Stimulated activated CD4-positive, alpha-beta T cell treated with anti-CD3 and anti-CD28 coated beads, Interleukin-1b, Interleukin-23, amount 100 ng/mL, for 24 hours (primary cell): Measurements from ENCODE around the gene CHCHD4.
A peak's percentile ranks its signal among the peaks of the same experiment; 100 is the strongest.

Experiments used
- DNase-seq, 4 experiments: peaks; one replicate each; pipeline ENCODE4 v3.0.0-alpha.2; 2020; ENCODE audit warnings: low read depth in 4 of 4, low spot score in 1 of 4

Gene CHCHD4

DNA sequence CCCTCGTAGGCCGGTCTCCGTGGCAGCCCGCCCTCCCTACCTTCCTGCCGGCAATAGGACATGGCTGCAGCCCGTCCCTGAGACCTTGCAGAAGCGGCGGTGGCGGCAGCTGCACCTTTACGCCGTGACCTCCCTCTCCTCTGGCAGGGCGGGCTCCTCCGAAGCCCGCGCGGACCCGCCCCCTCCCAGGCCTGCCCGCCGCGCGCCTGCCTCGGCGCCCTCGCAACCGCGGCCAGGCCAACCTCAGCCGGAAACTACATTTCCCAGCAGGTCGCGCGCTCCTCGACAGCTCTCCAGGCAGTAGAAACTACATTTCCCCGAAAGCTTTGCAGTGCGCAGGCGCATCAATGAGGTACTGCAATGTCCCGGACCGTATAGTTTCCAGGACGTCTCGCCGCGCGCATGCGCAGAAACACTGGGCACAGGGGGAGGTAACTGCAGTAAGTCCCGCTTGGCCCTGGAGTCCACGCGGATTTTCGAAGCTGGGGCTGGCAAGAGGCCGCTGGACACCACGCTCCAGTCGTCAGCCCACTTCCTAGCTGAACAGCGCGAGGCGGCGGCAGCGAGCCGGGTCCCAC, at the start of gene CHCHD4, which contains the start of gene TMEM43:
CHCHD4 (minus strand) TSS at position 256 of the 578 bp plus-strand sequence; CDS start at position 62, 194 bp downstream.
TMEM43 (plus strand) TSS at position 438 of the 578 bp plus-strand sequence. CDS start 142 bp downstream, outside the sequence.
- DNase-seq, result peak; percentile 91 to 96 (median 92)

DNA sequence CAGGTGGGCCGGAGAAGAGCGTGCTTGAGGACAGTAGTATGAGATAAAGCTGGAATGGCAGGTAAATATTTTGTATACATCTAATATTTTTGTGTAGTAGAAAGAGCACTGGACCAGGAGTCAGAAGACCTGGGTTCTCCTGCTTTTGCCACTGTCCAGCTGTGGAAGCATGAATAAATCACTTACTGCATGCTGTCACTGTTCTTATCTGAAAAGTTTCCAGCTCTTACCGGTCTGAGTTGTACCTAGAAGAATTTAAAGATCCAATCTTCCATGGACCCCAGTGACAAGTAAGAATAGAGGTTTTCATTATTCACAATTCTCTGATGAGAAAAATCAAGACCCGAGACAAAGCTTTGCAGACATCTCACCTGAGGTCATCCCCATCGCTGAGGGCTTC, 47.8 kb upstream of the CHCHD4 start:
- DNase-seq, result no peak

DNA sequence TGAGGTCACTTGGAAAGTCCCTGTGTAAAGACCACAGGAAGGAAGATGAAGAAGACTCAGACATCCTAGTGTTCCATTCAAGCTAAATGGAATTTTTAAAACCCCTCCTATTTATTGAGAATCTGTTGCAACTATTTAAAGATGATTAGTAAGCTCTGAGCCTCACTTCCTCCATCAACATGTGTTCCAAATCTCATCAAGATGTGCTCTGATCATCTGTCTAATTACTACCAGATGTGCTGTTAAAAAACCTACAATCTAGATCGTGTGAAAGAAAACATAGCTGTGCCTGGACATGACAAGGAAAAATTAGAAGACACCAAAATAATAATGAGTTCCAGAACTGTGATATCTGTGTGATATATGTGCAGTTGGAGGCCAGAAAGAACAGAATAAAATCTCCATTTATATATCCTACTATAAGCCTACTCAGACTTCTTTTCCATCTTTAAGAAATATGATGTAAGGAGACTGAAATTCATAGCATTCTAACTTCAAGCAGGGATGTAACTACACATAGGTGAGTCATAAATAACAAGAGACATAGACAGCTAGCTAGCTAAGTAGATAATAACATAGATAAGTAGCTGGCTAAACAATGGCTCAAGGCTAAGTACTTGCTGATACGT, 46.0 kb upstream of the CHCHD4 start:
- DNase-seq, result no peak

DNA sequence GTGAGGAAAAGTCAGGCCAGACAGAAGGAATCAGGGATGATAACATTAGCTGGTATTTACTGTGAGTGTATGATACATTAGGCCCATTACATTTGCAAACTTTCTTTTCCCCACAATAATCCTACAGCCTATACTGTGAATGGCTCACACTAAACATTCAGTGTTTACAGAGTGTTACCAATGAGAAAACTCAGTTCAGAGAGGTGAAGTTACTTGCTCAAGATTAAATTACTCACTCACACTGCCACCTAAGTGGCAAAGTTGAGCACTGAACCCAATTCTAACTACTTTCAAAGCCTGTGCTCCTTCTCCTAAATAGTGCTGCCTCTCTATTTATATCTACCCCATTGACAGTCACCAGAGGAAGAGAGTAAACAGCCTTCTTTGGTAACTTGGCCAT, 45.2 kb upstream of the CHCHD4 start:
- DNase-seq, result no peak

DNA sequence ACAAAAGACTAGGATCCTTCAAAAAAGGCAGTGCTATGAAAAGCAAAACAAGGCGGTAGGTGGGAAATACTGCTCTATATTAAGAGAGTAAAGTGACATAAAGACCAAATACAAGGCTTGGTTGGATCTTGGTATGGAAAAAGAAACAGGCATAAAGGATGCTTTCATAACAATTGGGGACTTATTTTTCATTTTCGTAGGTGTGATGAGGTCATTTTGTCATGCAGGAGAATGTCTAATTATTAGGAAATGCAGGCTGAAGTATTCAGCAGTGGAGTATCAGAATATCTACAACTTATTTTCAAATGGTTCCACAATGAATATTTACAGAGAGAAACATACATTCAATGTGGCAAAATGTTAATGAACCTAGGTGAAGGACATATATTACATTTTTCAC, 44.8 kb upstream of the CHCHD4 start:
- no peak for DNase-seq

DNA sequence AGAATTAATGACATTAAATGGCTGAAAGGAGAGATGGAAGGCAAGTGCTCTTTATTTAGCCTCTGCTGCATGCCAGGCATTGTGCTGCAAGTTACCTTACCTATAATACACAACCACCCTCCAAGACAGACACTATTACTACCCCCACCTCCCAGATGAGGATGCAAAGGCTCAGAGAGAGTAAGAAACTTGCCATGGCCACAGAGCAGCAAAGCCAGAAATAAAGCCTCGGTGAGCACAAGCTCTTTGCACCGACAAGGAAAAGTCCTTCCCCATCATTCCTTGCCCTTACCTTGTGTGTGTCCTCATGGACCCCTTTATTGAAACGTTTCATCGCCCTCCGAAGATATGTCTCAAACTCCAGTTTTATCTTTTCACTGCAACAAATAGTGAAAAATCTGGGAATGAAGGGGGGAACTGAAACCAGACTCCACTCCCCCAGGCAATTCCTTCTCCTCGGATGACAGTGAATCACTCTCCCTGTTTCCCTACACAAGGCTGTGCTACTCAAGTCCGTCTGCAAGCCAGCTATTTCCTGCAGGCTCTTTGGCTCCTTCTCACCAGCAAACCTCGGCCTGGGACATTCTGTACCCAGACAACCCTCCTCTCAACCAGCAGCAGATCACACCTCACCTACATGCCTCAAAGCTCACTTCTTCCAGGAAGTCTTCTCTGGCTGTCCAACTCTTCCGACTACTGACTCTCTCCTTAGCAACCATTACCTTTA, 42.4 kb upstream of the CHCHD4 start:
- DNase-seq, result no peak

DNA sequence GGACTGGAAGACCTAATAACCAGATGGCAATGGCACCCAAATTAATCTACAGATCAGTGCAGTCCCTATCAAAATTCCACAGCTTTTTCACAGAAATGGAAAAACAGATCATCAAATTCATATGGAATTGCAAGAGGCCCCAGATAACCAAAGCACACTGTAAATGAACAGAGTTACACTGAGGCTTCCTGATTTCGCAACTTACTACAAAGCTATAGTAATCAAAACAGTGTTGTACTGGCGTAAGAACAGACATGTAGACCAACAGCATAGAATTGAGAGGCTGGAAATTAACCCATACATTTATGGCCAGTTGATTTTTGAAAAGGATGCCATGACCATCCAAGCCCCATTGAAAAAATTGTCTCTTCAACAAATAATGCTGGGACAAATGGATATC, 37.5 kb upstream of the CHCHD4 start:
- no peak for DNase-seq

DNA sequence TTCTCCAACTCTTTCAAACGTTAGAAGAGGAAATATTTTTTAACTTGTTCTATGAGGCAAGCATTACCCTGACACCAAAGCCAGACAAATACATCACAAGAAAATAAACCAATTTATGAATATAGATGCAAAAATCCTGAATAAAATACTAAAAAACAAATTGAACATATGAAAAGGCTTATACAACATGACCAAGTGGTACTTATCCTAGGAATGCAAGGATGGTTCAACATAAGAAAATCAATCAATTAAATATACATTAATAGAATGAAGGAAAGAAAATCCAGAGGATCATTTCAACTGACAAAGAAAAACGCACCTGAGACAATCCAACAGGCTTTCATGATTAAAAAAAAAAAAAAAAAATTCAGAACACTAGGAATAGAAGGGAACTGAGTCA, 36.6 kb upstream of the CHCHD4 start:
- DNase-seq, result no peak

DNA sequence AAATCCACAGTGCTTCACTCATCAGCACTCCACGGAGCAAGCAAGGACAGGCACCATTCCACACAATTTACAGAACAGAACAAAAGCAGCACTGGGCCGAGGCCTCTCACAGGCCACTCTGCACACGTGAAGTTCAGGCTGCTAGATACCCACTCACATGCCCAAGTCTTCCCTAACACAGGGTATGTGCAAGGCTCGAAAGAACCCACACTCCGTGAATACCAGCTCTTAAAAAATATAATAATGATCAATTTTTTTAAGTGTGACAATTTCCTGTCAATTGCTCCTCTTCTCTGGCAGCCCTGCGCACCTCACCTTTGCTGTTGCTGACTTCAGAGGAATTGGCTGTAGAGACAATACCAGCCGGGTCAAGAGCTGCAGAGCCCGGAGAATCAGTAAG, 34.8 kb upstream of the CHCHD4 start:
- no peak for DNase-seq

DNA sequence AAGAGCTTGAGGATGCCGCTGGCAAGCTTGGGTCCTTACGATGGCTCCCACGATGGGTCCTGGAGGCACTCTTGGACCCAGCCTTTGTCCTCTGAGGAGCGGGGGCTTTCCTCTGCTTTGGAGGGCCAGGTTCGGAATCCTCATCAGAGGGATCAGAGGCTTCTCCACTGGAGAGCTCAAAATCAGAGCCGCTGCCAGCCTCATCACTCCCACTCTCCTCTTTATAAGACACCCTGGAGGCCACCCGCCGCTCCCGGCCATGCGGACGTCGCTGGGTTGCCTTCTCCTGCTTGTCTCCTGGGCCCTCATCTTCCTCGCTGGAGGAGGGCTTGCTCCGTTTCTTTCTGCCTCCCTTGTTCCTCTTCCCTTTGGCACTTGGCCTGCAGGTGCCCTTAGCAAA, 33.7 kb upstream of the CHCHD4 start:
- DNase-seq, result no peak

DNA sequence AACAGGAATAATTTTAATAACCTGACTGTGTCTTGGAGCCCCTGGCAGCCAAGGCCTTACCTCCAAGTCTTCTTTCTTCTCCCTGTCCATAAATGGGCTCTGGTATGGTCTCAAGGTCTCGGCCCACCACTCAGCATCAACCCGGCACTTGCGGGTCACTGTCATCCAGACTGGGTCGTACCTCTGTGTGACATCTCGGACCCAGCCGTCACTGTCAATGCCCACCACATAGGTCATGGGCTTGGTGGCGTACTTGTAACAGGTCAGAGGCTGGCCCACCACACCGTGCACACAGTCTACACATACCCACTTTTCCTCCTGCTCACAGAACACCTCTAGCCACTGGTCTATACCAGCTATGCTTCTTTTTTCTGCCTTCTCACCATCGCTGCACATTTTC, 33.3 kb upstream of the CHCHD4 start:
- no peak for DNase-seq

DNA sequence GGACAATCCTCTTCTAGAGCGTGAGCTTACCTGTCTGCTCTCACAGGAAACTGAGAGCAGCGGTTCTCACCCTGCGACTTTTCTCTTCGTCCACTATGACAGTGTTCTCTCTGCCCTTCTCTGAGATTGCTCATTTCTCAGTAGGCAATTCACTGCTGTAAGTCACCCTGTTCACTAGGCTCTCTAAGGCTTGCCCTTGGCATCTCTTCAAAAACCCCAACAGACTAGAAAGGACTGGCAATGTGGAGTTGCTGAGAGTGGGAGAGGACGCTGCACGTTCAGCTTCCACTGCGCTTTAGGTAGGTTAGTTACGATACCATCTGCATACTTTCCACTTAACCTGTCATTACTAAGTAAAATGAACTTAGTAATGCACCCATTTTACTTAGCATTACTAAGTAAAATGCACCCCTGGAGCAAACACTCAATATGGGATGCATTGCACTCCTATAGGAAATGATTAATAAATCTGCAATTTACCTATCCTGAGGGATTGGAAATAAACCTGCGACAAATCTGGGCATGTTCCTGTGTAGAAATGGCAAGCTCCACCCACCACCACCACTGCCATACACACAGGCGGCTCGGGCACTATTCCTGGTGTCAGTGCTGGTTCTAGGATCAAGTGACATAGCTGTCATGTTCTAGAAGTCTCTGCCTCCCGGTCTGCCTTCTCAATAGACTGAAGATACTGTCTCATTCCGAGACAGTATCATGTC, 32.3 kb upstream of the CHCHD4 start:
- no peak for DNase-seq

DNA sequence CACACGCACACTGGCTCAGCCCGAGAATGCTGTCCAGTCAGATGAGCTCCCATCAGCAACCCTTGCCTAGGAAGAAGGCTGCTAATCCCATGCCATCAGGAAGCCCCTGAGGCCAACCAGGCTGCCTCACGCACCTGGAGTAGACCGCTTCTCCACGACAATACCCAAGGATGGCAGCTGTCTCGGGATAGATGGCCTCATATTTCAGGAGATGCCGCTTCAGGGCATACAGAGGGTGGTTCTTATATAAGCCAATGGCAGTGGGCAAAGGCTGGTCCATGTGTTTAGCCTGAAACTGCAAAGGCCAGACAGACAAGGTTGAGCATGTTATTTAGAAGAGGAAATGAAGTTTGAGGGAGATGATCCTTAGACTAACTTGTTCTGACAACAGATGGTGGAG, 31.5 kb upstream of the CHCHD4 start:
- DNase-seq, result no peak

DNA sequence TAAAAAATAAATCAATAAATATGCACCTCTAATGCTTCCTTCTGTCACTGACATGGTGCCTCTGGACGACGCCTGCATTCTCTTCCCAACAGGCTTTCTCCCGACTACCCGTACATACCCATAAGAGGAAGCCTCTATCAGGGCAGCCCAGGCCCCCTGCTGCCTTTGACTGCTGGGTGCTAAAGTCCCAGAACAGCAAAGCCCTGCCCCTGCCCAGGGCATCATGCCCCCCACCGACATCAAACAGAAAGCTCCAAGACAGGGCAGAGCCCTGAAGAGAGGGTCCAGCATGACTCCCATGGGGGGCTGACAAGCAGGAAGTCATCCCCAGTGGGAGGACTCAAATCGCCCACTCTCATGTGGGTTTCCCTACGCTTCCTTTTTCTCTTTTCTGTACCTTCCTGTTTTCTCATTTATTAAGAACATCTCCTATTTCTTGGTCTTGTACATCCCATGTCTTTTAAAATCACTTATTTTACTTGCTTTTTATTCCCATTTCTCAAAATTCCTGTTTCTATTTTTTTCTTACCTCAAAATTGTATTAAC, 30.3 kb upstream of the CHCHD4 start:
- no peak for DNase-seq

DNA sequence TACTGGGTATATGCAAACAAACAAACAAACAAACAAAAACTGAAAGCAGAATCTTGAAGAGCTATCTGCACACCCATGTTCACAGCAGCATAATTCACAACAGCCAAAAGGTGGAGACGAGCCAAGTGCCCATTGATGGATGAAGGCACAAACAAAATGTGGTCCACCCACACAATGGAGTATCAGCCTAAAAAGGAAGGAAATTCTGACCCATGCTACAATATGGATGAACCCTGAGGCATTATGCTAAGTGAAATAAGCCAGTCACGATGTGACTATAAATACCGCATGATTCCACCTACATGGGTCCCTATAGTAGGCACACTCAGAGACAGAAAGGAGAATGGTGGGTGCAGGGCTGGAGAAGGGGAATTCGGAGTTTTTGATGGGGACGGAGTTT, 29.6 kb upstream of the CHCHD4 start:
- DNase-seq, result no peak

DNA sequence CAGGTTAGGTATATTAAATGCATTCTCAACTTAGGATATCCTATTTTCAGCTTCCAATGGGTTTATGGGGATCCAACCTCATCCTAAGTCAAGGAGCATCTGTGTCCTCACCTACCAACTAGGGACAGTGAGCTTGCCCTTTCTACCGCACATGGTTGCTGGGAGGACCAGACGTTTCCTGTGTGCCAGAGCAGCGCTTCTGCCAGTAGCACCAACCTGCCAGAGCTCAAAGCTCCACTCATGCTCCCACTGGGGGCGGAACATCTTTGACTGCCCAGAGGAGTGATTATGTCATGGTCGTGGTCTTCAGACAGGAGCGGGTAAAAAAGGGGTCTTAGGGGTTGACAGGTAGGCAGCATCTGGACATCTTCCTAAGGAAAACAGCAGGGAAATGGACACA, 29.0 kb upstream of the CHCHD4 start:
- DNase-seq, result no peak

DNA sequence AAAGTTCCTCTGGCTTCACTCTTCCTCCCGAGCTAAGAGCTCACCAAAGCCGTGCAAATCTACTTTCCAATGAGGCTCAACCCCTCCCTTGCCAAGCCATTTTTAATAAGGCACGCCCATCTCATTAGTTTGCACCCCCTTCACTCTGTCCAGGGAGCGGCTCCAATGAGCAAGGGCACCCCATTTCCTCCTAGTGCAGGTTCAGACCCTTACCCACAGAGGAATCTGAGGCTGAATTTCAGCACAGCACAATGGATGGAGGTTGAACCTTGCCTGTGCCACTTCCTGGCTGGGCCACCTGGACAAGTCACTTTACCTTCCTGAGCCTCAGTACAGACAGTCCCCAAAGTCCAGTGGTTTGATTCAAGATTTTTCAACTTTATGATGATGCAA, 28.3 kb upstream of the CHCHD4 start:
- DNase-seq, result no peak

DNA sequence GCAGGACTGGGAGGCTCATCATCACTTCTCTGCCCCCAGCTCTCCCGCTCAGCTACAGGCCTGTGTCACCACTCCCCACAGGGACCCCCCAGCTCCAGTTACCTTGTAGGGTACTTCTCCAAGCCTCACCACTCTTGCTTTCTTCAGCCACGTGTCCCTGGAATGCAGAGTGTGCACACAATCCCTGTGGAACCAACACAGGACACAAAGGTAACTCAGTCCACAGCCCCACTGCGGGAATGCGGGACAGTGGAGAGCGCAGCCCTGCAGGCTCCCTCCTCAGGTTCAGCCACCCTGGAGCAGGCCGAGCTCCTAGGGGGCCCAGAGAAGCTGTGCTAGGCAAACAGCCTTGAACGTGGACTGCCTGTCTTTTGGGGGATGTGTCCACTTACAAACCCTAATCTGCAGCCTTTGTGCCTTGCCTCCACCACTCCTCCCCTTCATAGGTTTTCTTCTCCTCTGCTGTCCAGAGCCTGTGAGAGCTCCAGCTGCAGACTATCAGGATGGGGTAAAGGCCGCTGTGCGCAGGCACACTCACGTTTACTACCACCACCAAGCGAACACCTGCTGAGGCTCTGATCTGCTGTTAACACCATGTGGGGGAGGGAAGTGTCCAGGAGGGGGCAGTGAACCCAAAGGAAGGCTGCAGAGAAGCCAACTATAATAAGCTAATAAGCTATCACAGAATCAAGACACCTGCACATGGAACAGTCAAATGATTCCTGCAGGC, 27.7 kb upstream of the CHCHD4 start:
- DNase-seq, result no peak

DNA sequence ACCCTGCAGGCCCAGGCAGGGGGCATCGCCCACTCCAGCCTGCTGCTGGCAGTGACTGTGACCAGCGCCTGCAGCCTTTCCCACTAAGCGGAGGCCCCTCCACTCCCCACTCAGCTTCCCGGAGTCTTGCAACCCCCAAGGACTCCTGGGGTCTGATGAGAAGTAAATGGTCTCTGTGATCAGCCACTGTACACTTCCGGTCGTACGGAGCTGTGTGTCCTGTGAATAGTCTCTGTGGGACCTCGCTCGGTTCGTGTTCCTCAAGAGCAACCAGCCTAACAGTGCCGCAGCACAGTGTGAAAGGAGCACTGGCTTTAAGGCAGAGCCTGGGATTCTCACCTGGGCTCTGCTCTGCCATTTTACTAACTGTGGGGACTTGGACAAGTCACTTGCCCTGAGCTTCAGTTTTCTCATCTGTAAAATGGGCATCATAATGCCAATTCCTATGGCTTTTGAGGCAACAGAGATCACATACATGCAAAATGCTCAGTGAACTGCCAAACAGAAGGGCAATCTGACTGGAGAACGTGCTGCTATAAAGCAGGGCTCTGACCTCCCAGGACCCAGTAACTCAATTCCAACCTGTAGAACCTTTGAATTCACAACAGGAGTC, 26.9 kb upstream of the CHCHD4 start:
- DNase-seq, result no peak

DNA sequence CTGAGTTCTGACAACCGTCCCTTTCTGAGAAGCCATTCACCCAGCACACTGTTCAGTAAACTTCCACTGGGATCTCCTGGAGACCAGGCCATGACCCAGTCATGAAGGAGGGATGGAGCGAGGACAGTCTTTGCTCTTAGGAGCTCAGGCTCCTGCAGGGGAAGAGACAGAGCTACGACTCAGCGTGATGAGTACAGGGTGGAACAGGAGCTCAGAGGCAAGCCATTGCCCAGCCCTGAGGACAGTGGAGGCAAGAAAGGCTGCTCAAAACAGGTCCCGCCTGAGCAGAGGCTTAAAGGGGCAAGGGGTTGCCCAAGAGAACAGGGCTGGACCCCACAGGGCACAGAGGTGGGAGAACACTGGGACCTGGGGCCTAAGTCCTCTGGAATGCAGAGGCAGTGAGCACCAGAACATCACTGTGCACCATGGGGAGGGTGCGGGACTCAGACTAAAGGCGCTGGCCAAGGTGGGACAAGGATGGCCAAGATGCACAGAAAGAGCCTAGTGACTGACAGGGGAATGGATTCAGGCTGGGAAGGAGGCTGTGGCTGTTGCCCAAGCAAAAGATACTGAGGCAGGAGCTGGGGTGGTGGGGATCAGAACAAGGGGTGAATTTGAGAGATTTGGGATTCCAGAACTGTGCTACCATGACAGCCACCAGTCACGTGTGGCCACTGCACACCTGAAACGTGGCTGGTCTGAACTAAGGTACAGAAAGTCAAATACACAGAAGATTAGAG, 26.0 kb upstream of the CHCHD4 start:
- no peak for DNase-seq
